ENCODE data around the gene LRRC49.
"Not testable (repeated sequence)": the region's sequence is repeated elsewhere in the genome, so short reads cannot be mapped to it uniquely, and the experiment has no call there.

The LRRC49 gene

GRCh38 chr15:70974004-70974832, 81.6 kb downstream of the LRRC49 start:
- no peaks in the 10 kb centered on the region for H3K36me3 ChIP-seq (ENCODE audit: insufficient read depth, low read length)
- DNase-seq (ENCODE audit: low read depth, low spot score) = peak; percentile 12
- H3K27ac ChIP-seq = no peak overlapping the region
- H3K9me3 ChIP-seq (ENCODE audit: low read depth, low read length) = no peaks in the 10 kb centered on the region
- no peak for TF ChIP-seq FOXP2 (optimal IDR thresholded peaks at IDR 0.05; ENCODE audit: control extremely low read depth, extremely low read length, insufficient read depth)
- no peak for TF ChIP-seq POLR2AphosphoS5 (IDR thresholded peaks at IDR 0.05; ENCODE audit: borderline replicate concordance, low read depth, low read length)
- no peak for TF ChIP-seq EZH2 (IDR thresholded peaks at IDR 0.05)
- H3K4me3 ChIP-seq = no peak overlapping the region
- H3K9ac ChIP-seq (ENCODE audit: insufficient read length) = no peak overlapping the region

- no peak for TF ChIP-seq FOXP2 (optimal IDR thresholded peaks at IDR 0.05; ENCODE audit: control extremely low read depth, extremely low read length, insufficient read depth)
- TF ChIP-seq POLR2AphosphoS5 (IDR thresholded peaks at IDR 0.05; ENCODE audit: borderline replicate concordance, low read depth, low read length) = no peak
- TF ChIP-seq EZH2 (IDR thresholded peaks at IDR 0.05) = no peak
- H3K4me3 ChIP-seq = no peak overlapping the region
- H3K9ac ChIP-seq (ENCODE audit: insufficient read length) = no peak overlapping the region
- DNase-seq (ENCODE audit: low read depth, low spot score) = no peak
- no peaks in the 10 kb centered on the region for H3K9me3 ChIP-seq (ENCODE audit: low read depth, low read length)
- H3K36me3 ChIP-seq (ENCODE audit: insufficient read depth, low read length) = no peaks in the 10 kb centered on the region
- no peak overlapping the region for H3K27ac ChIP-seq
These were observed 84.2 kb downstream of the LRRC49 start for GRCh38 chr15:70976851-70977250.

- no peak overlapping the region for H3K4me3 ChIP-seq
- DNase-seq (ENCODE audit: low read depth, low spot score) = no peak
- no peaks in the 10 kb centered on the region for H3K9me3 ChIP-seq (ENCODE audit: low read depth, low read length)
- TF ChIP-seq EZH2 (IDR thresholded peaks at IDR 0.05) (no peak), POLR2AphosphoS5 (IDR thresholded peaks at IDR 0.05; ENCODE audit: borderline replicate concordance, low read depth, low read length) (no peak), FOXP2 (optimal IDR thresholded peaks at IDR 0.05; ENCODE audit: control extremely low read depth, extremely low read length, insufficient read depth) (no peak)
- H3K9ac ChIP-seq (ENCODE audit: insufficient read length) = no peak overlapping the region
- no peak overlapping the region for H3K27ac ChIP-seq
- H3K36me3 ChIP-seq (ENCODE audit: insufficient read depth, low read length) = no peaks in the 10 kb centered on the region
These were observed 102.9 kb downstream of the LRRC49 start for GRCh38 chr15:70995383-70995970.

GRCh38 chr15:70998319-70998718, 105.7 kb downstream of the LRRC49 start:
- TF ChIP-seq POLR2AphosphoS5 (IDR thresholded peaks at IDR 0.05; ENCODE audit: borderline replicate concordance, low read depth, low read length) = no peak
- TF ChIP-seq FOXP2 (optimal IDR thresholded peaks at IDR 0.05; ENCODE audit: control extremely low read depth, extremely low read length, insufficient read depth) = no peak
- no peak for TF ChIP-seq EZH2 (IDR thresholded peaks at IDR 0.05)
- DNase-seq (ENCODE audit: low read depth, low spot score) = no peak
- Histone ChIP-seq H3K36me3 (ENCODE audit: insufficient read depth, low read length) (no peaks in the 10 kb centered on the region), H3K9me3 (ENCODE audit: low read depth, low read length) (no peaks in the 10 kb centered on the region), H3K4me3 (no peak overlapping the region), H3K27ac (no peak overlapping the region), H3K9ac (ENCODE audit: insufficient read length) (no peak overlapping the region)

- TF ChIP-seq FOXP2 (optimal IDR thresholded peaks at IDR 0.05; ENCODE audit: control extremely low read depth, extremely low read length, insufficient read depth) = no peak
- TF ChIP-seq POLR2AphosphoS5 (IDR thresholded peaks at IDR 0.05; ENCODE audit: borderline replicate concordance, low read depth, low read length) = no peak
- TF ChIP-seq EZH2 (IDR thresholded peaks at IDR 0.05) = no peak
- H3K9me3 ChIP-seq (ENCODE audit: low read depth, low read length) = no peaks in the 10 kb centered on the region
- H3K9ac ChIP-seq (ENCODE audit: insufficient read length) = no peak overlapping the region
- no peaks in the 10 kb centered on the region for H3K36me3 ChIP-seq (ENCODE audit: insufficient read depth, low read length)
- H3K4me3 ChIP-seq = no peak overlapping the region
- no peak for DNase-seq (ENCODE audit: low read depth, low spot score)
- no peak overlapping the region for H3K27ac ChIP-seq
These were observed 109.7 kb downstream of the LRRC49 start for GRCh38 chr15:71002316-71002715.

- Histone ChIP-seq H3K27ac (no peak overlapping the region), H3K9ac (ENCODE audit: insufficient read length) (no peak overlapping the region), H3K36me3 (ENCODE audit: insufficient read depth, low read length) (no peaks in the 10 kb centered on the region), H3K4me3 (no peak overlapping the region), H3K9me3 (ENCODE audit: low read depth, low read length) (no peaks in the 10 kb centered on the region)
- DNase-seq (ENCODE audit: low read depth, low spot score) = no peak
- no peak for TF ChIP-seq FOXP2 (optimal IDR thresholded peaks at IDR 0.05; ENCODE audit: control extremely low read depth, extremely low read length, insufficient read depth)
- TF ChIP-seq POLR2AphosphoS5 (IDR thresholded peaks at IDR 0.05; ENCODE audit: borderline replicate concordance, low read depth, low read length) = no peak
- TF ChIP-seq EZH2 (IDR thresholded peaks at IDR 0.05) = no peak
These were observed 110.7 kb downstream of the LRRC49 start for GRCh38 chr15:71003319-71003718.

- H3K9me3 ChIP-seq (ENCODE audit: low read depth, low read length); DNase-seq (ENCODE audit: low read depth, low spot score); H3K9ac ChIP-seq (ENCODE audit: insufficient read length); H3K4me3 ChIP-seq; H3K27ac ChIP-seq; H3K36me3 ChIP-seq (ENCODE audit: insufficient read depth, low read length): not testable (repeated sequence)
These were observed 111.9 kb downstream of the LRRC49 start for GRCh38 chr15:71004506-71004905.

- Histone ChIP-seq H3K36me3 (ENCODE audit: insufficient read depth, low read length) (no peaks in the 10 kb centered on the region), H3K9me3 (ENCODE audit: low read depth, low read length) (no peaks in the 10 kb centered on the region), H3K27ac (no peak overlapping the region), H3K9ac (ENCODE audit: insufficient read length) (no peak overlapping the region), H3K4me3 (no peak overlapping the region)
- no peak for DNase-seq (ENCODE audit: low read depth, low spot score)
- TF ChIP-seq FOXP2 (optimal IDR thresholded peaks at IDR 0.05; ENCODE audit: control extremely low read depth, extremely low read length, insufficient read depth) = no peak
- no peak for TF ChIP-seq POLR2AphosphoS5 (IDR thresholded peaks at IDR 0.05; ENCODE audit: borderline replicate concordance, low read depth, low read length)
- TF ChIP-seq EZH2 (IDR thresholded peaks at IDR 0.05) = no peak
These were observed 113.3 kb downstream of the LRRC49 start for GRCh38 chr15:71005895-71006294.
